Stromal cell of bone marrow (primary cell): ENCODE results near the gene RANBP1.

ENCODE experiments used
- DNase-seq: peaks from one replicate; pipeline ENCODE4 v3.0.0-alpha.2; 2012; ENCODE audit warnings: low read depth

The RANBP1 gene

GRCh38 chr22:20172141-20172613 is 56.3 kb downstream of the RANBP1 start:
- no peak for DNase-seq

- no peak for DNase-seq
Measured at GRCh38 chr22:20173246-20173645, 57.3 kb downstream of the RANBP1 start.

GRCh38 chr22:20173772-20174171 is 57.9 kb downstream of the RANBP1 start:
- DNase-seq: no peak

DNA sequence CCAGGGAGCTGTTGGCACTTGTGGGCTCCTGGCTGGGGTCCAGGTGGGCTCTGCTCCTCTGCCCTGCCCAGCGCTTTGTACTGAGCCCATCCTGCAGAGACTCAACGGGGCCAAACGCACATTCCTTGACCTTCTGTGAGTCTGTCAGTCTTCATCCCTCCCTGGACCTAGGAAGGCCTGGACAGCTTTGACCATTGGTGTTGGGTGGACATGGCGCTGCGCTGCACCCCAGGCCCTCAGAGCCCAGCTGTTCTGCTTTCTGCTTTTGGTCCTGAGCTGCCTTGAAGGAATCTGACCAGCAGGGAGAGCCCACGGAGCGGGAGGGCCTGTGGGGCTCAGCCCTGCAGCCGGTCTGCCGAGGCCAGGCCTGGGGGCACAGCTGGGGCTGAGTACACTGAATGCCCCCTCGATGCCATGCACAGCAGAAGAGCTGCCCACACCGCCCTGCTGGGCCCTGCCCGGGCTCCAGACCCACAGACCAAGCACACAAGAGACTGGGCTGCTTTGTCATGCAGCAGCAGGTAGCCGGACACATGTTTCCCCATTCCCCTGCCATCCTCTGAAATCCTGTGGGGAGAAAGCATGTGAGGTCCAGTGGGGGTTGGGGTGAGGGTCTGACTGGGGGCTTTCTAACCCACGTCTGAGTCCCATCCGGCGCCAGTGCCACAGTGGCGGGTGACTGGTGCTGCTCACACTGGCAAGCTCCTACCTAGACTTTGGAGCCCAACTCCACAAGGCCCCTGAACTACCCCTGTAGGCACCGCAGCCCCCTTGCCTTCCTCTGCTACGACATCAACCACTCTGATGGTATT is 59.1 kb downstream of the RANBP1 start:
- DNase-seq: no peak

- DNase-seq: no peak
Measured at GRCh38 chr22:20175597-20175900, 59.6 kb downstream of the RANBP1 start.

DNA sequence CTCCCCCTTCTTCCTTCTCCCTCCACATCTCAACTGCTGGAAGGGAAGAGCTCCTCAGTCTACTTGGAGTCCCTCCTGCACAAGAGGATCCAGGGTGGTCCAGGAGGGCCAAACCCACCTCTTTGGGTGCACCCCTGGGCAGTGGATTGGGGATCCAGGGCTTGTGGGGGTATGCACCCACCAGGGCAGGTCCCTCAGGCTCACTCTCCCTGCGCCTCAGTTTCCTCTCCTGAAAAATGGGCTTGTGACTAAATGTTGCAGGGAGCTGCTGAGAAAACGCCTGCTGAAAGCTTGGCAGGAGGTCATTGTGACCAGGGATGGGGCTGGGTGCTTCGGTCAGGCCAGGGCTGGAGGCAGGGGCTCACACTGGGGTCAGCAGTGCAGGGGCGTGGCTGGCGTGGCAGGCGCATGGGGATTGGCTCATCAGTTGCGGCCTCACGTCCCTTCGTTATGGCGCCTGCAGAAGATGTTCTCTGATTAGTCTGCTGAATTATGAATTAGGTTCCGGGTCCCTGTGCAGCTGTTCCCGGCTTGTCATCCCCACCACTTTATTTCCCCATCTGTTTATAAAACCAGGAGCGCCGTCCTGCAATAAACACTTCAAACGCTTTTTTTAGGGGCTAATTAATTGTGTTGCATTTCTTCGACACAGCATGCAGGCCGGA is 60.6 kb downstream of the RANBP1 start:
- no peak for DNase-seq
